MCF 10A (cell line): ENCODE data around the gene PRKG1. TPM values are rescaled to one million over a fixed set of nuclear protein-coding genes. Genes with fewer than 3 reads are reported as not detected.
A peak's percentile ranks its signal among the peaks of the same experiment; 100 is the strongest.

Source experiments
- Bru-seq: library from RNA; stranded (reverse); fragments of 400-500 nt; gene quantifications from one replicate; lab custom pipeline; 2021; lab: Mats Ljungman, UMichigan
- BruChase-seq, 2 experiments: library from RNA; stranded (reverse); fragments of 400-500 nt; gene quantifications; one replicate each; lab custom pipeline; 2021; lab: Mats Ljungman, UMichigan
- BruUV-seq: library from RNA; stranded (reverse); fragments of 400-500 nt; replicated peaks from 2 replicates; lab custom pipeline; 2021; lab: Mats Ljungman, UMichigan
- CTCF ChIA-PET: fragments of 300-600 bp; sonication (Branson Sonifier 250); formaldehyde crosslinking; extraction: SDS; loops from one replicate; lab custom pipeline; 2021; ENCODE audit warnings: antibody characterized with exemption, inconsistent platforms; lab: Yijun Ruan, JAX
- POLR2A ChIA-PET: fragments of 300-600, 350-650 bp; sonication (Branson Sonifier 250); formaldehyde crosslinking; extraction: SDS; loops from one replicate; lab custom pipeline; 2020; ENCODE audit warnings: antibody characterized with exemption, inconsistent platforms; lab: Yijun Ruan, JAX
- DNase-seq: peaks from one replicate; pipeline ENCODE4 v3.0.0-alpha.2; 2018; ENCODE audit not compliant: unreplicated experiment
- H3K27ac Mint-ChIP-seq: one replicate; pipeline ENCODE4 v1.8.0; 2022; ENCODE audit warnings: mild to moderate bottlenecking, low read depth, mixed read lengths; ENCODE audit not compliant: unreplicated experiment
- H3K27me3 Mint-ChIP-seq: one replicate; pipeline ENCODE4 v1.8.0; 2022; ENCODE audit warnings: mixed read lengths; ENCODE audit not compliant: insufficient read depth, unreplicated experiment
- H3K36me3 Mint-ChIP-seq: one replicate; pipeline ENCODE4 v1.8.0; 2022; ENCODE audit warnings: mild to moderate bottlenecking, moderate library complexity, mixed read lengths; ENCODE audit not compliant: insufficient read depth, unreplicated experiment
- H3K4me1 Mint-ChIP-seq: one replicate; pipeline ENCODE4 v1.8.0; 2022; ENCODE audit warnings: mixed read lengths; ENCODE audit not compliant: insufficient read depth, unreplicated experiment
- H3K4me3 Mint-ChIP-seq: one replicate; pipeline ENCODE4 v1.8.0; 2022; ENCODE audit warnings: mild to moderate bottlenecking, moderate library complexity, mixed read lengths; ENCODE audit not compliant: unreplicated experiment
- H3K9me3 Mint-ChIP-seq: one replicate; pipeline ENCODE4 v1.8.0; 2022; ENCODE audit warnings: mixed read lengths; ENCODE audit not compliant: unreplicated experiment
- CTCF ChIP-seq: fragments of 200-600 bp; IDR thresholded peaks from one replicate; pipeline ENCODE4 v1.8.0; 2022; ENCODE audit warnings: antibody characterized with exemption, mild to moderate bottlenecking; ENCODE audit not compliant: unreplicated experiment
- intact Hi-C: fragments of 100-400 bp; cut with micrococcal nuclease; formaldehyde crosslinking; loops from 2 replicates; pipeline ENCODE4 v1.14.1; 2022
- long read RNA-seq: library from polyadenylated mRNA; stranded (forward); transcript quantifications from one replicate; pipeline ENCODE4 v2.0.0, GENCODE V29; 2022
- total RNA-seq: library from RNA; stranded (reverse); gene quantifications from 2 replicates; pipeline ENCODE4 v1.2.3, GENCODE V29; 2022

The PRKG1 gene
- total RNA-seq (0.09 and 0.10 TPM in 2 replicates), Bru-seq, nascent RNA (percentile 11 among the genes with signal in this experiment), BruChase-seq, experiment 1, labeled RNA remaining after a 6-hour chase (percentile 15 among the genes with signal in this experiment), BruChase-seq, experiment 2, labeled RNA remaining after a 2-hour chase (percentile 13 among the genes with signal in this experiment)
- long read RNA-seq: 0 reads

GRCh38 chr10:51074238-51075028, at the start of gene PRKG1:
Gene PRKG1, plus strand, starts transcription at chr10:51074487.
- ChIA-PET CTCF (interaction anchor here (0.6 to 1.2 kb wide), 6 partner anchors 11 to 1094 kb away, joined by 3 to 4 read pairs (median 4); no protein-coding TSS in a partner anchor), POLR2A (interaction anchor here (0.7 kb wide), 1 partner anchor 38 kb away, joined by 3 read pairs; no protein-coding TSS in a partner anchor)
- intact Hi-C loops: loop anchor here (1.0 to 10.0 kb wide), 2 partner anchors 100 to 323 kb away; no protein-coding TSS in a partner anchor
- Mint-ChIP-seq H3K36me3 (no peaks in the 10 kb centered on the region), H3K27ac (peak within 1 kb of the TSS; percentile 17), H3K27me3 (peaks cover 88% of the 10 kb centered on the region), H3K4me3 (peak within 1 kb of the TSS; percentile 80), H3K9me3 (no peaks in the 10 kb centered on the region), H3K4me1 (no peaks in the 10 kb centered on the region)
- no TSS peak for BruUV-seq
- TF ChIP-seq CTCF: no peak
- no peak for DNase-seq

- Mint-ChIP-seq H3K27me3 (peaks cover 48% of the 10 kb centered on the region), H3K36me3 (no peaks in the 10 kb centered on the region), H3K4me1 (no peaks in the 10 kb centered on the region), H3K9me3 (no peaks in the 10 kb centered on the region), H3K27ac (no peak overlapping the region), H3K4me3 (no peak overlapping the region)
- no TSS peak for BruUV-seq
- intact Hi-C loops: no loop called here
- ChIA-PET CTCF (interaction anchor here (0.7 to 1.2 kb wide), 3 partner anchors 23 to 63 kb away, joined by 3 read pairs; no protein-coding TSS in a partner anchor), POLR2A (no interaction called here)
- no peak for TF ChIP-seq CTCF
- no peak for DNase-seq
Observed at GRCh38 chr10:51028420-51028819, 45.9 kb upstream of the PRKG1 start.

GRCh38 chr10:51029172-51029641, 45.1 kb upstream of the PRKG1 start:
- no TSS peak for BruUV-seq
- CTCF ChIA-PET: interaction anchor here (0.9 to 1.2 kb wide), 3 partner anchors 24 to 1187 kb away, joined by 3 read pairs; no protein-coding TSS in a partner anchor

More at GRCh38 chr10:51029172-51029641, 45.1 kb upstream of the PRKG1 start:
- Mint-ChIP-seq H3K27ac (no peak overlapping the region), H3K36me3 (no peaks in the 10 kb centered on the region), H3K4me3 (no peak overlapping the region), H3K27me3 (peaks cover 48% of the 10 kb centered on the region), H3K9me3 (no peaks in the 10 kb centered on the region), H3K4me1 (no peaks in the 10 kb centered on the region)
- POLR2A ChIA-PET: interaction anchor here (0.6 kb wide), 1 partner anchor 794 kb away, joined by 3 read pairs; no protein-coding TSS in a partner anchor
- DNase-seq: no peak
- TF ChIP-seq CTCF: no peak
- intact Hi-C loops: no loop called here
